Measurements from ENCODE around the gene NDUFS7.

DNA sequence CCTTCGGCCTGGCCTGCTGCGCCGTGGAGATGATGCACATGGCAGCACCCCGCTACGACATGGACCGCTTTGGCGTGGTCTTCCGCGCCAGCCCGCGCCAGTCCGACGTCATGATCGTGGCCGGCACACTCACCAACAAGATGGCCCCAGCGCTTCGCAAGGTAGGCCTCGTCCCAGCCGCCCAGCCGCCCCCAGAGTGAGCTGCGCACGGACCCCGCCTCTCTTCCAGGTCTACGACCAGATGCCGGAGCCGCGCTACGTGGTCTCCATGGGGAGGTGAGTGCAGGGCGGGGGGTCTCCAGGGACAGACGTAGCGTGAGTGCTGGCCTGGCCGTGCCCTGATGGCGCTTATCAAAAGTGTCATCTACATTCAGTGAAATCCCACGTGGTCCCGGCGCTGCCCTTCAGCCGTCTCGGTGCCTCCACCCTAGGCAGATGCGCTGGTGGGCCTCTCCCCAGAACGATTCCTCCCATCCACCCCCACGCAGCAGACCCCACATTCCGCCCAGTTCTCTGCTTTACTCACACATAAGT lies 7.2 kb downstream of the NDUFS7 start:
- no peak for TF ChIP-seq POLR2A (IDR thresholded peaks at IDR 0.05)
- no peak for TF ChIP-seq CTCF (IDR thresholded peaks at IDR 0.05)

Measured in esophagus squamous epithelium (tissue), 4 donors.